PC-9 (cell line): ENCODE measurements around the gene ZNF236.

Experiments used
- CTCF ChIP-seq: fragments of 200-600 bp; sonication (generic); conservative IDR thresholded peaks from 2 replicates; pipeline ENCODE4 v1.6.1; 2017; ENCODE audit warnings: mixed run types, antibody characterized with exemption, mild to moderate bottlenecking, moderate library complexity
- EZH2 ChIP-seq: fragments of 200-600 bp; sonication (generic); IDR thresholded peaks from 2 replicates; pipeline ENCODE4 v1.8.0; 2017; ENCODE audit warnings: antibody characterized with exemption, low read depth

- no peak for TF ChIP-seq CTCF
- no peak for TF ChIP-seq EZH2
These were observed 170.1 kb downstream of the ZNF236 start for GRCh38 chr18:76992226-76993084.
